Vagina (tissue), 2 donors: ENCODE measurements around the gene ESRRG.

Experiments used
- POLR2A ChIP-seq, 2 donors: fragments of 450-650 bp; IDR thresholded peaks; one replicate each; pipeline ENCODE4 v1.6.1; 2017; ENCODE audit warnings: antibody characterized with exemption in 2 of 2, mild to moderate bottlenecking in 2 of 2, moderate library complexity in 2 of 2
- TF ChIP-seq, protein P1 (sequence below), 3 experiments: fragments of 450-650 bp in 2 of 3; fragments of 200-600 bp in 1 of 3; sonication (generic) in 1 of 3; IDR thresholded peaks; one replicate each; pipeline ENCODE4 v1.5.1; 2017 to 2019; ENCODE audit warnings: antibody characterized with exemption in 3 of 3, mild to moderate bottlenecking in 2 of 3, moderate library complexity in 2 of 3

DNA sequence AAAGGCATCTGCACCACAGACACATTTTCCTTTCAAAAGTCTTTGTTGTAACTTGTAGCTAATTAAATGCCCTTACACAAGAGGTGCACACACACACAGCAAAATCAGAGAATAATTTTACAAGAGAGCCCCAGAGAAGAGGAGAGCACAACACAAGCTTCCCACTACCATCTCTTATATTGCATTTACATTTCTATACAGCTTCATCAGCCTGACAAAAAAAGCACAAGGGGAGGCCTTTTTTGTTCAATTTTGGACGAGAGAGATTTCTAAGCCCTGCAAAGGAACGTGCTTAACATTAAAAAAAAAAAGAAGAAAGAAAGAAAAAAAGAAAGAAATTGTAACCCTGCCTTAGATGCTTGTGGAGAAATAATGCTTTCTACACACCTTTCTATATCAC lies 17.1 kb upstream of the ESRRG start:
- TF ChIP-seq, protein P1, sequence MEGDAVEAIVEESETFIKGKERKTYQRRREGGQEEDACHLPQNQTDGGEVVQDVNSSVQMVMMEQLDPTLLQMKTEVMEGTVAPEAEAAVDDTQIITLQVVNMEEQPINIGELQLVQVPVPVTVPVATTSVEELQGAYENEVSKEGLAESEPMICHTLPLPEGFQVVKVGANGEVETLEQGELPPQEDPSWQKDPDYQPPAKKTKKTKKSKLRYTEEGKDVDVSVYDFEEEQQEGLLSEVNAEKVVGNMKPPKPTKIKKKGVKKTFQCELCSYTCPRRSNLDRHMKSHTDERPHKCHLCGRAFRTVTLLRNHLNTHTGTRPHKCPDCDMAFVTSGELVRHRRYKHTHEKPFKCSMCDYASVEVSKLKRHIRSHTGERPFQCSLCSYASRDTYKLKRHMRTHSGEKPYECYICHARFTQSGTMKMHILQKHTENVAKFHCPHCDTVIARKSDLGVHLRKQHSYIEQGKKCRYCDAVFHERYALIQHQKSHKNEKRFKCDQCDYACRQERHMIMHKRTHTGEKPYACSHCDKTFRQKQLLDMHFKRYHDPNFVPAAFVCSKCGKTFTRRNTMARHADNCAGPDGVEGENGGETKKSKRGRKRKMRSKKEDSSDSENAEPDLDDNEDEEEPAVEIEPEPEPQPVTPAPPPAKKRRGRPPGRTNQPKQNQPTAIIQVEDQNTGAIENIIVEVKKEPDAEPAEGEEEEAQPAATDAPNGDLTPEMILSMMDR (IDR thresholded peaks at IDR 0.05) = no peak
- no peak for TF ChIP-seq POLR2A (IDR thresholded peaks at IDR 0.05)
